Hair follicle dermal papilla cell (primary cell): ENCODE data around the gene PABPC1L. TPM values are rescaled to one million over a fixed set of nuclear protein-coding genes. Genes with fewer than 3 reads are reported as not detected.

Experiments used
- total RNA-seq: library from RNA; depleted of rRNA; stranded (reverse); fragments of >200 nt; gene quantifications from 2 replicates; pipeline ENCODE4 v1.2.3, GENCODE V29; 2012

PABPC1L gene
- total RNA-seq = 9.2 and 13.5 TPM in 2 replicates

GRCh38 chr20:44909872-44910689, at the start of gene PABPC1L:
Gene PABPC1L, plus strand, starts transcription at chr20:44910060. Its CDS starts 84 bp downstream, at chr20:44910144.

DNA sequence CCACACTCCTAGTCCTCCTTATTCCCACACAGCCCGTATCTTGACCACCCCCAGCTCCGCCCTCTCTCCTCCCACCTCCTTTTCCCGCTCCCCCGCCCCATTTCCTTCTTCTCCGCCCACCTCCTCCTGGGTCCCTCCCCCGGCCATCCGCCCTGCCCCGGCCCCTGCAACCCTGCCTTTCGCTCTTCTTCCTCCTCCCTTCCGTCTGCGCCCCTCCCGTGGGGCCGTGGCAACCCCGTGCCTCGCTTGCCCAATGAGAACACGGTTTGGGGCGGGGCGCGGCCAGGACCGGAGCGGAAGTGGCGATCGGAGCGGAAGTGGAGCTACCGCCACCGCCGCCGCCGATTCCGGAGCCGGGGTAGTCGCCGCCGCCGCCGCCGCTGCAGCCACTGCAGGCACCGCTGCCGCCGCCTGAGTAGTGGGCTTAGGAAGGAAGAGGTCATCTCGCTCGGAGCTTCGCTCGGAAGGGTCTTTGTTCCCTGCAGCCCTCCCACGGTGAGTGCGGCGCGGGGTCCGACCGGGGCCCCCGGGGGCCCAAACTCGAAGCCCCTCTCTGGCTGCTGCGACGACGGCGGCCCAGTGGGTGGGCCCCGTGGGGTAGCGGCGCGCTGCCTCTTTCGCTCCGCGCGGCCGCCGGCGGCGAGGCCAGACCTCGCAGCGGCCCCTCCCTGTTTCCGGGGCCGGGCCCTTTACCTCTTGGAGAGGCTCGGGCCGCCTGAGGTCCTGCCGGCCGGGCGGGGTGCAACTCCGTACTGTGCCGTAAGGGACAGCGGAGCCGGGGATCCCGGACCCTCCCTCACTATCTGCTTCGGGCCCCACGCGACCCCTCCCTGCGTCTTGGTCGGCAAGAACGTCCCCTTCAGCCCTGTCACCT, 24.2 kb upstream of the PABPC1L start, which contains the start of gene YWHAB:
Gene YWHAB (plus strand): TSS at position 314 of the 874 bp plus-strand sequence. CDS start 15,829 bp downstream, outside the sequence.

GRCh38 chr20:44960103-44960852, 50.4 kb downstream of the PABPC1L start, which contains the start of gene TOMM34:
Gene TOMM34, minus strand, starts transcription at chr20:44960397. Its CDS starts 64 bp downstream, at chr20:44960333.

DNA sequence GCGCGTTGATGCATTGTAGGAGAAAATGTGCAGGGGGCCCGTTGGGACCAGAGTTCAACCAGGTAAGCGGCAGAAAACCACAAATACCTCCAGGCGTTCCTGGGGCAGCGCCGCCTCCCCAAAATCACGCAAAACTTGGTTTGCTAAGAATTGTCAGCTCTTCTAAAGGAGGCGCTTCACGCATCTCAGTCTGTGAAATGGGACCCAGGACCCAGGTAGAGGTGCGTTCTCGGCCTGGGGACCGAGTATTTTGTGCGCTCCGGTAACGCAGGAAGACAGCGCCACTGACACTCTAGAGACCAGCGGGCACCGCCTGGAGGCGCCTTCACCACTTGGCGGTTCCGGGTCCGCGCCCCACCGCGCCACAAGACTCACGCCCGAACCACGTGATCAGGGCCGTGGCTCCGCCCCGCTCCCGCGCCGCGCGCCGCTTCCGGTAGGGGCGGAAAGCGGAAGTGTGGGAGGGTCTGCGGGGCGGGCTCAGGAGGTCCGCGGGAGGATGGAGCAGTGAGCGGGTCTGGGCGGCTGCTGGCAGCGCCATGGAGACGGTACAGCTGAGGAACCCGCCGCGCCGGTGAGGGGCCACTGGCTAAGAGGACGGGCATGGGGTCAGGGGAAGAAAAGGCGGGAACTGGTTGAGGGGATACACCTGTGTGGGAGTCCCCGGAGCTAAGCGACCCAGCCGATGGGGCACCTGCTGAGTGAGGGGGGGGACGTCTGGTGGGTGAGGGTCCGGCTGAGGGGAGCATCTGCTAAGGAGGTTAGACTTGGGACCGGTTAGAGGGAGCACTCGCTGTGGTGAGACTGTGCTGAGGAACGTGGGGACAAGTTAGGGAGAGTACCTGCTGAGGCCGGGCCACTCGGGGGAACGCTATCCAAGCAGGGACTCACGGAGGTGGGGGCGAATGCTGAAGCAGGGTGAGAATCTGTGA, 56.4 kb downstream of the PABPC1L start, which contains the start of gene STK4:
Gene STK4 (plus strand): TSS at position 483 of the 932 bp plus-strand sequence. CDS start 57 bp downstream, at position 540.

Other genes starting within 250 kb of the PABPC1L start
- 50.3 and 59.2 TPM in 2 replicates for gene CCN5, start 194.7 kb upstream of the PABPC1L start, total RNA-seq
- gene KCNK15, start 164.2 kb upstream of the PABPC1L start, total RNA-seq = 115 and 133 TPM in 2 replicates
- gene RIMS4, start 99.5 kb upstream of the PABPC1L start, total RNA-seq = under 0.01 and 0.16 TPM in 2 replicates
- 131 and 148 TPM in 2 replicates for gene YWHAB, start 24.4 kb upstream of the PABPC1L start, total RNA-seq
- gene TOMM34, start 50.3 kb downstream of the PABPC1L start, total RNA-seq = 17.0 and 22.8 TPM in 2 replicates
- 35.2 and 36.1 TPM in 2 replicates for gene STK4, start 56.5 kb downstream of the PABPC1L start, total RNA-seq
- 5.3 and 5.5 TPM in 2 replicates for gene KCNS1, start 191.1 kb downstream of the PABPC1L start, total RNA-seq
- gene WFDC5, start 205.1 kb downstream of the PABPC1L start, total RNA-seq = not detected in 2 replicates
- gene WFDC12, start 214.4 kb downstream of the PABPC1L start, total RNA-seq = not detected in 2 replicates